ENCODE measurements around the gene CASQ1.

Gene CASQ1

GRCh38 chr1:160206036-160206389, 15.6 kb downstream of the CASQ1 start:
- H3K4me3 ChIP-seq (ENCODE audit: low read length), result peak overlapping the region; percentile 86
- DNase-seq (ENCODE audit: low read depth), result peak; percentile 76
- TF ChIP-seq CTCF (IDR thresholded peaks at IDR 0.05; ENCODE audit: insufficient read depth, low read depth, low read length, missing control alignments), result no peak

GRCh38 chr1:160206421-160207117, 16.2 kb downstream of the CASQ1 start:
- no peak for TF ChIP-seq CTCF (IDR thresholded peaks at IDR 0.05; ENCODE audit: insufficient read depth, low read depth, low read length, missing control alignments)
- H3K4me3 ChIP-seq (ENCODE audit: low read length), result peak overlapping the region; percentile 86
- DNase-seq (ENCODE audit: low read depth), result peak; percentile 59

- H3K4me3 ChIP-seq (ENCODE audit: low read length), result no peak overlapping the region
- TF ChIP-seq CTCF (IDR thresholded peaks at IDR 0.05; ENCODE audit: insufficient read depth, low read depth, low read length, missing control alignments), result no peak
- DNase-seq (ENCODE audit: low read depth), result no peak
Measured at GRCh38 chr1:160207118-160207650, 16.8 kb downstream of the CASQ1 start.

- no peak for DNase-seq (ENCODE audit: low read depth)
- H3K4me3 ChIP-seq (ENCODE audit: low read length), result no peak overlapping the region
- no peak for TF ChIP-seq CTCF (IDR thresholded peaks at IDR 0.05; ENCODE audit: insufficient read depth, low read depth, low read length, missing control alignments)
Measured at GRCh38 chr1:160207771-160208556, 17.6 kb downstream of the CASQ1 start.

GRCh38 chr1:160208557-160209320, 18.4 kb downstream of the CASQ1 start:
- DNase-seq (ENCODE audit: low read depth), result no peak
- H3K4me3 ChIP-seq (ENCODE audit: low read length), result no peak overlapping the region
- no peak for TF ChIP-seq CTCF (IDR thresholded peaks at IDR 0.05; ENCODE audit: insufficient read depth, low read depth, low read length, missing control alignments)

GRCh38 chr1:160209321-160210046, 19.1 kb downstream of the CASQ1 start:
- no peak for TF ChIP-seq CTCF (IDR thresholded peaks at IDR 0.05; ENCODE audit: insufficient read depth, low read depth, low read length, missing control alignments)
- DNase-seq (ENCODE audit: low read depth), result no peak
- no peak overlapping the region for H3K4me3 ChIP-seq (ENCODE audit: low read length)

Measured in epithelial cell of esophagus (primary cell).